ENCODE results near the gene LRRC40.

The LRRC40 gene

DNA sequence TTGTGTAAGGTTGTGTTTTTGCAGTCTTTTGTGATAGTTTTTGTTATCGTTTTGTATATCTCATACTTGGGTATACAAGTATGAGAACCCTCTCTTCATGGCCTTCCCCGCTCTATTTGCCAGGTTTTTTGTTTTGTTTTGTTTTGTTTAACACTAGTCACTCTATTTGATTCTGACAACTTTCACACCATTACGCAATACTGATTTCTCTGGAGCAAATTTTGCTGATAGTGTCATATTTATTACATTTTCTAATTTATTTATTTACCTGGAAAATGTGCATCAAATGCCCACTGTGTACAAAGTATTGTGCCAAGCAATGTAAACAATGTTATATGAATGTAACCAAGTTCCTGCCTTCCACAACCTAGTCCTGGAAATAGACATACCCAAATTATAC, 90.1 kb downstream of the LRRC40 start:
- no peak for DNase-seq

DNA sequence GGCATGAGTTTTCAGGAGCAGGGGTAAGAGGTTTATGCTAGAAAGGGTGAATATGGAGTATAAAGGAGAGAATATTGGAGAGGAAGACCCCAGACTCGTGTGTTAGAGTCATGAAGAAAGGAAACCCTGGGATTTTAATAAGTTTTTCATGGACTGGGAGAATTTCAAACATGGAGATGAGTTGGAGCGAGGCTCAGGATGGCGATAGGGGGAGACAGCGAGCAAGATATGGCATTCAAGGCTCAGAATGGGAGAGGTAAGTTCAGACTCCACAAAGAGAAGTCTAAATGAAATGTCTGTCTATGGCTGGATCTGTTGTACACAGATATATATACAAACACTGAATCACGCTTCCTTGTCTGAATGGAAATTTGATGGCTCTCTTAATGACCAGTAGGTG, 92.5 kb downstream of the LRRC40 start:
- no peak for DNase-seq

DNA sequence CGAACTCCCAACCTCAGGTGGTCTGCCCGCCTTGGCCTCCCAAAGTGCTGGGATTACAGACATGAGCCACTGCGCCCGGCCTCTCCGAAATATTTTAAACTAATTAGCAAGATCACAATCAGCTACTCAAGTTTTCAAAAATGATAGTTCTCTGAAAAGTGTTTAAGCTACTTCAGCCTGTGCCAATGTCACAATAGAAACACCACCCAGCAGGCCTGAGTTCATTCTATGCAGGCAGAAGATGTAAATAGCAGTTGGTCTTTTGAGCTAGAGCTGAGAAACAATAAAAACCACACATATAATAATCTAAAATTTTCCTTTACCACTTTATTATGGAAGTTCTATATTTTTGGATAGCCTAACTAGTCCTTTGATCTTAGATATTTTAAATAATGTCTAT, 96.1 kb downstream of the LRRC40 start:
- DNase-seq = no peak

DNA sequence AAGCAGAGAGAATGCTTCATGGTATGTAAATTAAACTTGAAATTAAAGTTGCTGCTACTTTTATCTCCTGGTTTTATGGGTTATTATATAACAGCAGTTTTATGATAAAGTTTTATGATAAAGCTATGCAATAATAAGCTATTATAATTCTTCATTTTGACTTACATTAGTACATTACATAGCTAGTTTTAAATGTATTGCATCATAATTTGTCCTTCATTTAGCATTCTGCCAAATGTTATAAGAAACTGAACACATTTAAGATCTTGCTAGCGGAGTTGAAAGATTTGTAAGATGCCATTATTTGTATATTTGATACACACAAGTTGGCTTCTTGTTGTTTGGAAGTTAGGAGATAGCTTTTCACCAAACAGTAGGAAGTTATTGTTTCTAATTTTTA, 101.6 kb downstream of the LRRC40 start:
- DNase-seq = no peak

DNA sequence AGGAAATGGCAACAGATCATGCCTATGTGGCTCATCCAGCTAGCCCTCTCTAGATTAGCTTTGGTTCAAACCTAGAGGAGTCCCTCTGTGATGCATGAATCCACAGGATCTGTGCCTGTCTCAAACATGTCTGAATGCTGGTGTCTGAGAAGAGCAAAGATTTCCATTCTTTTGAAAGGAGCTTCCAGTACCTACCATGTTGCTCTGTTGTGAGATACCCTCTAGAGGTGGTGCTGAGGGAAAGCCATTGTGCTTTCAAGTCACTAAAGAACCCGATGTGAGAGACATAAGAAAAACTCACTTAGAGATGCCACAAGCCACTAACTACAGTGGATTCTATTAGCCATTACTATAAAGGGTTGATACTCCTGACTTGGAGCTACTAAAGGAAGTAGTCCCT, 103.6 kb downstream of the LRRC40 start:
- DNase-seq = no peak

DNA sequence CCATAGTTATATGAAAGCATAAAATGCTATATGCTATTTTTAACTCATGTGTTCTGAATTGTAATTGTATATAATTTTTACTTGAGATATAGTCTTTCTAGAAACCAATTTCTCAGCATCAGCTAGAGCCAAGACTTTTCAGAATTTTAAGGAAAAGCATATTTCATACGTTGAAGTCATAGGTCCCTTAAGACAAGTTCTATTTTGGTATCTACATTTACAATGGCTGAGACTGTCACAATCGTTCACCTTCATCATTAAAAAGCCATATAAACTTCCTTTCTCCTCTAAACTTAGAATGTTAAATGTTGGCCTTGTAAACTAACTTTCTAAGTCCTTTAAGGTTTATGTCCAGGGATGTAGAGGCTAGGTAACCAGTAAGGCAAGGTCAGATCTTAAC, 104.1 kb downstream of the LRRC40 start:
- no peak for DNase-seq

Data from fibroblast of skin of back (primary cell).